Measurements from ENCODE around the gene RTN1. TPM values are rescaled to one million over a fixed set of nuclear protein-coding genes. Genes with fewer than 3 reads are reported as not detected.

The RTN1 gene
- total RNA-seq, 4 donors from 2014 or later = 2.9 to 13.6 (median 9.2) TPM

DNA sequence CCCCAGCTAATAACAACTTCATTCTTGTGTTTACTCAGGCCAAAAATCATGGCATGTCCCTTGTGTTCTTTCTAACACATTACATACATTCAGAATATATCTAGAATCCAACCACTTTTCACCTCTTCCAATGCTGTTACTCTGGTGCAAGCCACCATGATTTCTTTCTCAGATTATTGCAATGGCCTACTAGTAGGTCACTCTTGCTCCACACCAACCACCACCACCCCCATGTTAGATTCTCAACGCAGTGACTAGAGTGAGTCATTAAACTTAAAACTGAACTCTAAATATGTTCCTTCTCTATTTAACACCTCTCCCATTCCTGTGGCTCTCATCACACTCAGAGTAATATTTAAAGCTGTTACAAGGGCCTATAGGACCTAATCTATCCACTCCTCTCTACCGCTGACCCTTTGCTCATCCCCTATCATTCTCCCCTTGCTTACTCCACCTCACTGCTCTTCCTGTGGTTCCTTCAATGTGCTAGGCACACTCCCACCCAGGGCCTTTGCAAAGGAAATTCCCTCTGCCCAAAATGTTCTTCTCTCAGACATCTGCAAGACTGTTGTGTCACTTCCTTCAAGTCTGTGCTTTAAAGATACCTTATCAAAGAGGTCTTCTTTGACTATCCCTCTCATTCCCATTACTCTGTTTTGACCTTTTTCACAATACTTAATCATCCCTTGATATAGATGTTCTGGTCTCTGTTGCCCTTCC lies 6.6 kb downstream of the RTN1 start:
- no peaks in the 10 kb centered on the region for H3K36me3 ChIP-seq
- peaks cover 0 to 9% (median 2%) of the 10 kb centered on the region in 4 donors for H3K27me3 ChIP-seq
- intact Hi-C loops (cut with DNase I) = no loop called here
- TF ChIP-seq EP300 (IDR thresholded peaks at IDR 0.05) (no peak), POLR2A (IDR thresholded peaks at IDR 0.05; ENCODE audit: low read depth) (no peak), POLR2AphosphoS5 (IDR thresholded peaks at IDR 0.05) (no peak)
- TF ChIP-seq, protein P1, sequence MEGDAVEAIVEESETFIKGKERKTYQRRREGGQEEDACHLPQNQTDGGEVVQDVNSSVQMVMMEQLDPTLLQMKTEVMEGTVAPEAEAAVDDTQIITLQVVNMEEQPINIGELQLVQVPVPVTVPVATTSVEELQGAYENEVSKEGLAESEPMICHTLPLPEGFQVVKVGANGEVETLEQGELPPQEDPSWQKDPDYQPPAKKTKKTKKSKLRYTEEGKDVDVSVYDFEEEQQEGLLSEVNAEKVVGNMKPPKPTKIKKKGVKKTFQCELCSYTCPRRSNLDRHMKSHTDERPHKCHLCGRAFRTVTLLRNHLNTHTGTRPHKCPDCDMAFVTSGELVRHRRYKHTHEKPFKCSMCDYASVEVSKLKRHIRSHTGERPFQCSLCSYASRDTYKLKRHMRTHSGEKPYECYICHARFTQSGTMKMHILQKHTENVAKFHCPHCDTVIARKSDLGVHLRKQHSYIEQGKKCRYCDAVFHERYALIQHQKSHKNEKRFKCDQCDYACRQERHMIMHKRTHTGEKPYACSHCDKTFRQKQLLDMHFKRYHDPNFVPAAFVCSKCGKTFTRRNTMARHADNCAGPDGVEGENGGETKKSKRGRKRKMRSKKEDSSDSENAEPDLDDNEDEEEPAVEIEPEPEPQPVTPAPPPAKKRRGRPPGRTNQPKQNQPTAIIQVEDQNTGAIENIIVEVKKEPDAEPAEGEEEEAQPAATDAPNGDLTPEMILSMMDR (IDR thresholded peaks at IDR 0.05) = no peak
- H3K27ac ChIP-seq (replicated peaks in 1 of 4) = no peak overlapping the region
- H3K9me3 ChIP-seq = no peaks in the 10 kb centered on the region
- DNase-seq (ENCODE audit: extremely low spot score) = no peak
- H3K4me3 ChIP-seq = no peak overlapping the region
- H3K4me1 ChIP-seq = no peaks in the 10 kb centered on the region
- 84% methylated on average over 2 of the region's 2 CpGs for WGBS

DNA sequence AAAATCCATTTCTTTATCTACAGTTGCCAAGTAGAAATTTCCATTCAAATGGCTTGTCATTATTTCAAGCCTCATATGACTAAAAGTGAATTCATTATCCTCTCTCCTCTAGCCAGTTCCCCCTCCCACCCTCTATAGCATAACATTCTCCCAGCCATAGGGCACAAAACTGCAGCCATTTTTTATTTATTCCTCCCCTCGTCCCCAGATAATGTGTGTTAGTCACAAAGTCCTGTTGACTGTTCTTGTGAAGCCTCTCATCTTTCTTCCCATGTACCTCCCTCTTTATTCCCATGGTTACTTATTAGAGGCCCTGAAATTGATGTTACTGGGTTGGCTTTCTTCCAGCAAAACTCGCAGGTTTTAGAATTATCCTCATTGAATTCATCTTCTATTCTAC lies 13.2 kb downstream of the RTN1 start:
- 81% methylated on average over 2 of the region's 2 CpGs for WGBS
- TF ChIP-seq, protein P1 (IDR thresholded peaks at IDR 0.05) = no peak
- TF ChIP-seq EP300 (IDR thresholded peaks at IDR 0.05) = no peak
- TF ChIP-seq POLR2A (IDR thresholded peaks at IDR 0.05; ENCODE audit: low read depth) = no peak
- no peak for TF ChIP-seq POLR2AphosphoS5 (IDR thresholded peaks at IDR 0.05)
- DNase-seq (ENCODE audit: extremely low spot score) = no peak
- Histone ChIP-seq H3K4me1 (no peaks in the 10 kb centered on the region), H3K27me3 (peaks cover 0 to 5% (median 0%) of the 10 kb centered on the region in 4 donors), H3K36me3 (no peaks in the 10 kb centered on the region), H3K27ac (replicated peaks in 1 of 4) (no peak overlapping the region), H3K9me3 (no peaks in the 10 kb centered on the region), H3K4me3 (no peak overlapping the region)
- intact Hi-C loops (cut with DNase I) = no loop called here

DNA sequence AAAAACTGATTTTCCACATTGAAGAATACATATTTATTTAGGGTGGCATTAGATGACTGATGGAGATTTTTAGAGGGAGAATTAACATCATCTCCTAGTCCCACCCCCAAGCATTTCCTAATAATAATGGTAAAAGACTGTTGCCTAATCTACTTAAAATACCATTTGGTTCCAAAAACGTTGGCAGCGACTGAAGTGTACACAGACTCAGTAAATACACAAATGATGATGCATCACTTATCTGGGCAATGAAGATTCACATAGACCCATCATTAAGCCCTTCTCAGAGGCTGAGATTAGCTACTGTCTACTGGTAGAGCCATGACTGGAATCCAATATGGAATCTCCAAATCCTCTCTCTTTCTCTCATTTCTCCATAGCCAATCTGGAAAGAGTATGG lies 18.2 kb downstream of the RTN1 start:
- H3K4me3 ChIP-seq = no peak overlapping the region
- H3K27me3 ChIP-seq = peaks cover 0 to 5% (median 0%) of the 10 kb centered on the region in 4 donors
- H3K36me3 ChIP-seq = no peaks in the 10 kb centered on the region
- H3K9me3 ChIP-seq = no peaks in the 10 kb centered on the region
- DNase-seq (ENCODE audit: extremely low spot score) = no peak
- no peak overlapping the region for H3K27ac ChIP-seq (replicated peaks in 1 of 4)
- TF ChIP-seq, protein P1 (IDR thresholded peaks at IDR 0.05) = no peak
- TF ChIP-seq POLR2AphosphoS5 (IDR thresholded peaks at IDR 0.05) (no peak), EP300 (IDR thresholded peaks at IDR 0.05) (no peak), POLR2A (IDR thresholded peaks at IDR 0.05; ENCODE audit: low read depth) (no peak)
- intact Hi-C loops (cut with DNase I) = no loop called here
- no peaks in the 10 kb centered on the region for H3K4me1 ChIP-seq
- WGBS = 69% methylated on average over 2 of the region's 2 CpGs

DNA sequence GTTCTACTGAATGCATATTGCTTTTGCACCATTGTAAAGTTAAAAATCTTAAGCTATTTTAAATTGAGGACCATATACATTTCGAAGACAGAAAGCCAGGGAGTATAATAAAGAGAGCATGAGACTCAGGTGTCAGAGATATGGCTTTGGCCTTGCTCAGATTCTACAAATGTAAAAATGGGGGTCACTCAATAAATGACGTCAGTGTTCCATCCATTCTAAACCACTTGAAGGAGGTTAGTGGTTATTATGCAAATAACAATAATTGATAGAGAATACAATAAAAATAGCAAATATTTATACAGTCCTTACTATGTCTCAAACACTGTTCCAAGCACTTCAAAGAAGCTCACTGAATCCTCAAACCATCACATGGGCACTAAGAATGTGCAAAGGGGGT lies 20.1 kb downstream of the RTN1 start:
- DNase-seq (ENCODE audit: extremely low spot score) = no peak
- no peak for TF ChIP-seq POLR2AphosphoS5 (IDR thresholded peaks at IDR 0.05)
- no peak for TF ChIP-seq POLR2A (IDR thresholded peaks at IDR 0.05; ENCODE audit: low read depth)
- no peak for TF ChIP-seq EP300 (IDR thresholded peaks at IDR 0.05)
- intact Hi-C loops (cut with DNase I) = no loop called here
- no peaks in the 10 kb centered on the region for H3K36me3 ChIP-seq
- WGBS = 83% methylated on average over 2 of the region's 2 CpGs
- no peaks in the 10 kb centered on the region for H3K4me1 ChIP-seq
- no peaks in the 10 kb centered on the region for H3K27me3 ChIP-seq
- no peak overlapping the region for H3K27ac ChIP-seq (replicated peaks in 1 of 4)
- H3K9me3 ChIP-seq = no peaks in the 10 kb centered on the region
- no peak overlapping the region for H3K4me3 ChIP-seq

DNA sequence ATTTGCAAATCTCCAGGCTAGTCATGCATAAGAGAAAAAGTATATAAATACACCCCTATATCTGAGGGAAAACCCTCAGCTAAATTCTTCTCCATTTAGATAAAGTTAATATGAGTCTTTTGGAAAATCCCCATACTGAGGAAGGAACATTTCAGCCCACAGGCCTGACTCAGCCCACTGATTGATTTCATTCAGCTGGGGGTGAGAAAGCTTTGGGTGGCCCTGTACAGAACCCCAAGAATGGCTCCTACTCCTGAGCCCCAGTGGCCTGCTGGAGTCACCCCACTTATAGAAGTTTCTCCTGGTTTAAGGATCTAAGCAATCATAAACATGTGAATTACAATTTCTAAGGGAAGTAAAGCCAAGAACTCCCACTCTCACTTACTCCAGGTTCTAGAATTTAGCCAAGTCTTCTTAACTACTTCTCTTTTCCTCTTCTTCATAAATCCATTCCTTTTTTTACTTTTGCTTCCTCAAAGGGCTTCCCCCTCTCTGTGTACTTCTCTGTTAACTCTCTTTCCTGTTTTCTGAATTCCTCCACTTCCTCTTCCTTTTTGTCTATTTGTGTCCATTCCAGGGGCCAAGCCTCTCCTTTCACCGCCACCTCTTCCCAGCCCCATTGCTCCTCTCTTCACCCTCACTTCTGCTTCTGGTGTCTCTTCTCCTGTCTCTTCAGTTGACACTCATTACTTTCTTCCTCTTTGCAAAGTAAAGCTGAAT lies 21.0 kb downstream of the RTN1 start:
- Histone ChIP-seq H3K36me3 (no peaks in the 10 kb centered on the region), H3K4me1 (no peaks in the 10 kb centered on the region), H3K27me3 (no peaks in the 10 kb centered on the region), H3K4me3 (no peak overlapping the region), H3K9me3 (no peaks in the 10 kb centered on the region), H3K27ac (replicated peaks in 1 of 4) (no peak overlapping the region)
- no peak for DNase-seq (ENCODE audit: extremely low spot score)
- intact Hi-C loops (cut with DNase I) = no loop called here
- WGBS = 63% methylated on average over 1 of the region's 1 CpG
- TF ChIP-seq, protein P1 (IDR thresholded peaks at IDR 0.05) = no peak
- TF ChIP-seq POLR2A (IDR thresholded peaks at IDR 0.05; ENCODE audit: low read depth) = no peak
- TF ChIP-seq POLR2AphosphoS5 (IDR thresholded peaks at IDR 0.05) = no peak
- TF ChIP-seq EP300 (IDR thresholded peaks at IDR 0.05) = no peak
